K562 (cell line): Measurements from ENCODE around the gene CDK1.

Source experiments
- EHMT2 ChIP-seq: fragments of 450-650 bp; IDR thresholded peaks from 2 replicates; pipeline ENCODE4 v1.6.1; 2018; ENCODE audit warnings: antibody characterized with exemption
- MAZ ChIP-seq, 2 experiments: fragments of 450-650 bp in 1 of 2; sonication (generic) in 1 of 2; formaldehyde crosslinking; IDR thresholded peaks in 1 of 2; conservative IDR thresholded peaks in 1 of 2; 2 replicates each; pipeline versions ENCODE4 v1.4.0 to v1.5.0; 2020; ENCODE audit warnings: mild to moderate bottlenecking in 1 of 2, missing genetic modification reagents in 1 of 2
- MYC ChIP-seq, 2 experiments: fragments of 250-450 bp in 1 of 2; sonication (Bioruptor Pico) in 1 of 2; IDR thresholded peaks; 2 replicates each; pipeline versions ENCODE4 v1.5.1 to v1.6.1; 2012 to 2021; ENCODE audit warnings: low read depth in 2 of 2, borderline replicate concordance in 1 of 2, improper control_type of control experiment in 1 of 2, low read length in 1 of 2, mild to moderate bottlenecking in 1 of 2, moderate library complexity in 1 of 2
- RBM39 ChIP-seq: fragments of 200-400 bp; formaldehyde crosslinking; optimal IDR thresholded peaks from 2 replicates; pipeline ENCODE3; 2018; ENCODE audit warnings: low read depth, low read length
- RCOR1 ChIP-seq, 2 experiments: IDR thresholded peaks; 2 replicates each; pipeline ENCODE4 v1.6.1; 2012; ENCODE audit warnings: low read depth in 2 of 2, low read length in 2 of 2, borderline replicate concordance in 1 of 2, improper control_type of control experiment in 1 of 2
- SIRT6 ChIP-seq: IDR thresholded peaks from one replicate; pipeline ENCODE4 v1.6.1; 2012; ENCODE audit warnings: low read depth, mild to moderate bottlenecking, control low read depth, inconsistent platforms, low read length, moderate library complexity

DNA sequence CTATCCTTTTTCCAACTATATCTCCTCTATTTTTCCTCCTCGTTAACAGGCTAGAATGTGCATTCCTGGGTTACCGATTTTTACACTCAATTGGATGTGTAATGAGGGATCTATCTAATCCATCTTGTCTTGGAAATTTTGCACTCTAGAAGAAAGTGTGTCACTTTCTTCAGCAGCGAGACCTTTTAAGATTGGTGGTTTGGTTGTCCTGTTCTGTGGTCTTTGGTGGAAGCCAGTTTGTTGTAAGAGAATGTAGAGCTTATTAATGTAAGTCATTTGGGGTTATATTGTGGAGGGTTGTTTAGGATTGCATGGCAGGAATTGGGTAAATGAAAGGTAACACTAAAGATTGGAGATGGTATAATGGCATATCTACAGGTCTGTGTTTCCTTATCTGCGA is 16.7 kb downstream of the CDK1 start:
- TF ChIP-seq MYC (IDR thresholded peaks at IDR 0.05; ENCODE audit: low read depth, low read length): no peak
- no peak for TF ChIP-seq MYC (CRISPR knock-in tag; IDR thresholded peaks at IDR 0.05; ENCODE audit: borderline replicate concordance, low read depth)
- no peak for TF ChIP-seq RBM39
- no peak for TF ChIP-seq EHMT2
- TF ChIP-seq SIRT6: no peak
- TF ChIP-seq MAZ (CRISPR knock-in tag; conservative IDR thresholded peaks at IDR 0.05 in 1 of 2, IDR thresholded peaks at IDR 0.05 in 1 of 2): no peak
- no peak for TF ChIP-seq RCOR1 (IDR thresholded peaks at IDR 0.05; ENCODE audit: borderline replicate concordance in 1 of 2, low read depth in 2 of 2, low read length in 2 of 2)
